Psoas muscle (tissue), 8 donors: ENCODE measurements around the gene BBC3. TPM values are rescaled to one million over a fixed set of nuclear protein-coding genes. Genes with fewer than 3 reads are reported as not detected.

ENCODE experiments used
- ATAC-seq, 4 donors: fragments of 200-7000 bp; cut with Tn5 transposase; one replicate each; pipeline ENCODE4 v1.9.1; 2020; ENCODE audit warnings: moderate library complexity in 3 of 4, mild to moderate bottlenecking in 2 of 4
- DNase-seq, 2 donors: peaks; one replicate each; pipeline ENCODE4 v3.0.0-alpha.2; 2020
- H3K27ac ChIP-seq: fragments of 200-600 bp; one replicate; pipeline ENCODE4 v1.8.0; 2022
- H3K27me3 ChIP-seq, 3 donors: fragments of 200-600 bp in 1 of 3; one replicate each; pipeline versions ENCODE4 v1.6.1 to v1.8.0; 2013 to 2022; ENCODE audit warnings: low read length in 2 of 3, mild to moderate bottlenecking in 2 of 3, moderate library complexity in 1 of 3; ENCODE audit not compliant: insufficient read depth in 3 of 3
- H3K36me3 ChIP-seq, 2 donors: fragments of 200-600 bp in 1 of 2; one replicate each; pipeline versions ENCODE4 v1.6.1 to v1.8.0; 2013 to 2022; ENCODE audit warnings: low read depth in 1 of 2, mild to moderate bottlenecking in 1 of 2, moderate library complexity in 1 of 2; ENCODE audit not compliant: insufficient read depth in 1 of 2
- H3K4me1 ChIP-seq: fragments of 200-600 bp; one replicate; pipeline ENCODE4 v1.8.0; 2022
- H3K4me3 ChIP-seq: fragments of 200-600 bp; one replicate; pipeline ENCODE4 v1.8.0; 2022; ENCODE audit warnings: mild to moderate bottlenecking
- H3K9me3 ChIP-seq: fragments of 200-600 bp; one replicate; pipeline ENCODE4 v1.8.0; 2022
- WGBS, 3 donors: extraction: QIAGEN DNeasy Blood & Tissue Kit; methylation state at CpG; one replicate each; pipeline versions ENCODE4 v1.1.6 to v1.1.7; 2013; 5-methylcytosine and 5-hydroxymethylcytosine counted together
- intact Hi-C, 2 donors: fragments of 100-400 bp; cut with DNase I; formaldehyde crosslinking; loops; one replicate each; pipeline versions ENCODE4 v1.11.0 to v1.14.2; 2022
- polyA plus RNA-seq, 3 donors: library from polyadenylated mRNA; stranded (reverse); fragments of 200-250 nt; gene quantifications; one replicate each; pipeline ENCODE4 v1.2.3, GENCODE V29; 2013
- total RNA-seq, 4 donors: library from RNA; stranded (reverse); fragmentation: NEBNext Ultra II Directional in 2 of 4; extraction: Animal tissue kit (Norgen Biotek cat#: 25700) in 2 of 4; gene quantifications; one replicate each; pipeline versions ENCODE4 v1.2.1 to v1.2.4, GENCODE V29; 2021 to 2023
- TF ChIP-seq, protein P1 (sequence below): fragments of 200-600 bp; IDR thresholded peaks from one replicate; pipeline ENCODE4 v1.8.0; 2022; ENCODE audit warnings: antibody characterized with exemption
- donor health status: healthy with polysubstance abuse.
- donor health status: DM: no; HTN: no; CAD: no; lungs with moderate emphysema.
- donor health status: Bipolar disorder and iron deficiency.
- donor health status: healthy.
- donor health status: DM: yes; HTN: yes; CAD: no.
- donor health status: DM: no; HTN: no; CAD: no.
- donor health status: DM: no; HTN: no; CAD: no.
- donor health status: DM: yes; HTN: yes; CAD: no.

BBC3 gene
- total and polyA plus RNA-seq, 7 donors, result 2.7 to 32.5 (median 3.0) TPM

DNA sequence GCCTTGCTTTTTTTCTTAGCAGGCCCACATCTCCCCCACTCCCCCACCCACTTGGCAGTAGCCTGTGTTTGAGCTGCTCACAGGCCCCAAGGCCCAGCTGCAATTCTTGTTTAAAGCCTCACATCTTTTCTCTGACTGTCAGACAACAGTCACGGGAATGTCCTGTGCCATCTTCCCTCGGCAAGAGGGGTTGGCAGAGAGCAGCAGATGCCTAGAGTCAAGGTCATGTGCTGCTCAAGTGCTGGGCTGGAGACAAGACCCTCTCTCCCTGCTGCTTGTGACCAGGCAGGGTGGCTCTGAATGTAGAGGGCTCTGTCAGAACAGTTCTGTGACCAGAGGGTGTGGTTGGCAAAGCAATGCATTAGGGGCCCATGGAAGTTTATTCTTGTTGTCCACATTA, 47.4 kb downstream of the BBC3 start:
- Histone ChIP-seq H3K27ac (no peak overlapping the region), H3K4me1 (peaks cover 5% of the 10 kb centered on the region), H3K4me3 (no peak overlapping the region), H3K27me3 (no peaks in the 10 kb centered on the region), H3K36me3 (peaks cover 0 to 22% of the 10 kb centered on the region in 2 donors), H3K9me3 (no peaks in the 10 kb centered on the region)
- ATAC-seq (no peak), DNase-seq (no peak)
- TF ChIP-seq, protein P1, sequence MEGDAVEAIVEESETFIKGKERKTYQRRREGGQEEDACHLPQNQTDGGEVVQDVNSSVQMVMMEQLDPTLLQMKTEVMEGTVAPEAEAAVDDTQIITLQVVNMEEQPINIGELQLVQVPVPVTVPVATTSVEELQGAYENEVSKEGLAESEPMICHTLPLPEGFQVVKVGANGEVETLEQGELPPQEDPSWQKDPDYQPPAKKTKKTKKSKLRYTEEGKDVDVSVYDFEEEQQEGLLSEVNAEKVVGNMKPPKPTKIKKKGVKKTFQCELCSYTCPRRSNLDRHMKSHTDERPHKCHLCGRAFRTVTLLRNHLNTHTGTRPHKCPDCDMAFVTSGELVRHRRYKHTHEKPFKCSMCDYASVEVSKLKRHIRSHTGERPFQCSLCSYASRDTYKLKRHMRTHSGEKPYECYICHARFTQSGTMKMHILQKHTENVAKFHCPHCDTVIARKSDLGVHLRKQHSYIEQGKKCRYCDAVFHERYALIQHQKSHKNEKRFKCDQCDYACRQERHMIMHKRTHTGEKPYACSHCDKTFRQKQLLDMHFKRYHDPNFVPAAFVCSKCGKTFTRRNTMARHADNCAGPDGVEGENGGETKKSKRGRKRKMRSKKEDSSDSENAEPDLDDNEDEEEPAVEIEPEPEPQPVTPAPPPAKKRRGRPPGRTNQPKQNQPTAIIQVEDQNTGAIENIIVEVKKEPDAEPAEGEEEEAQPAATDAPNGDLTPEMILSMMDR, result no peak
- intact Hi-C loops, result no loop called here
- WGBS, 3 donors, result 47 to 56% (median 52%) methylated on average over 2 of the region's 2 CpGs

DNA sequence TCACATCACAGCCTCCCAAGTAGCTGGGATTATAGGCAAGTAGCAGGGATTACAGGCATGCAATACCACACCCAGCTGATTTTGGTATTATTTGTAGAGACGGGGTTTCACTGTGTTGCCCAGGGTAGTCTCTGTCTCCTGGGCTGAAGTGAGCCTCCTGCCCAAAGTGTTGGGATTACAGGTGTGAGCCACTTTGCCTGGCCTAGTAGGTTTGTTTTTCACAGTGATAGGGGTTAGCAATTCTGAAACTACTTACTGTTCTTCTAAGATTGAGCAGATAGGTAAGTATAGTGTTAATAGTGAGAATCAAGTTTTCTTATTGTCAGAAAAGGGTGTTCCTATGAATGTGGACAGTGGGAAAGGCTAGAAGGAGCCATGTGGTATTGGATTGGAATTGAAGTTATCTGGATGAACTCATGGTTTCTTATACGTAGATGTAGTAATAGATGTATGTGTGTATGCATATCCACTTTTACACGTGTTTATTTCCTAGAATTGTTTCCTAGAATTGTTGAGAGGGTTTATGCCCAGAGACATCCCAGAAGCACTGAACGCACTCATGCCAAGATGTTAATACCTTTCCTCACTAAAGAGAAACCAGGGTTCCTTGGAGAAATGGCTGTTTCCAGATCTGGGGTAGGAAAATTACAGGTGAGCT, 51.2 kb downstream of the BBC3 start:
- peaks cover 3 to 37% of the 10 kb centered on the region in 2 donors for H3K36me3 ChIP-seq
- H3K27me3 ChIP-seq, result no peaks in the 10 kb centered on the region
- ATAC-seq, result no peak
- WGBS, 3 donors, result 78 to 88% (median 83%) methylated on average over 4 of the region's 4 CpGs
- H3K4me1 ChIP-seq, result peaks cover 5% of the 10 kb centered on the region
- intact Hi-C loops, result no loop called here
- TF ChIP-seq, protein P1, result no peak
- no peak overlapping the region for H3K27ac ChIP-seq
- DNase-seq, result no peak
- H3K9me3 ChIP-seq, result no peaks in the 10 kb centered on the region
- no peak overlapping the region for H3K4me3 ChIP-seq

DNA sequence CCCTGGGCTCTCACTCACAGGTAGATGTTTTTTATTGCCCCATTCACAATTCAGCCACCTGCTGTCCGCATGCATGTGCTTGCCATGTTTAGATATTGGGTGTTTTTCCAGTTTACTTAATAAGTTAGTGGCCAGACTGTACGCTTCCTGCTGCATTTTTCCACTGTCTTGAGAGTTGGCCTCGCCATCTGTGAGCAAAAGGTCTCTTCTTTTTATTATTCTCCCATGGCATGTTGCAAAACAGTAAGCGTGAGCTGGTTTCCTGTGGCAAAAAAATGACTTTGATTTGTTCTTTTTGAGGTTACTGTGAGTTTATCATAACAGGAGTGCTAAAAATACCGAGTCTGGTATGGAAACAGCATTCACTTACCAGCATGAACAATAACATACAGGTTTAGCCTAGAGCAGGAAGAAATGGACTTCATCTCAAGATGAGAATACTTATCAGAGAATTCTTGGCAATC, 54.3 kb downstream of the BBC3 start:
- TF ChIP-seq, protein P1, result no peak
- DNase-seq (no peak), ATAC-seq (no peak)
- 58 to 65% (median 63%) methylated on average over 5 of the region's 5 CpGs for WGBS, 3 donors
- H3K4me3 ChIP-seq, result no peak overlapping the region
- no peaks in the 10 kb centered on the region for H3K27me3 ChIP-seq
- intact Hi-C loops, result no loop called here
- H3K9me3 ChIP-seq, result no peaks in the 10 kb centered on the region
- no peak overlapping the region for H3K27ac ChIP-seq
- H3K36me3 ChIP-seq, result peaks cover 3 to 52% of the 10 kb centered on the region in 2 donors
- H3K4me1 ChIP-seq, result no peaks in the 10 kb centered on the region

DNA sequence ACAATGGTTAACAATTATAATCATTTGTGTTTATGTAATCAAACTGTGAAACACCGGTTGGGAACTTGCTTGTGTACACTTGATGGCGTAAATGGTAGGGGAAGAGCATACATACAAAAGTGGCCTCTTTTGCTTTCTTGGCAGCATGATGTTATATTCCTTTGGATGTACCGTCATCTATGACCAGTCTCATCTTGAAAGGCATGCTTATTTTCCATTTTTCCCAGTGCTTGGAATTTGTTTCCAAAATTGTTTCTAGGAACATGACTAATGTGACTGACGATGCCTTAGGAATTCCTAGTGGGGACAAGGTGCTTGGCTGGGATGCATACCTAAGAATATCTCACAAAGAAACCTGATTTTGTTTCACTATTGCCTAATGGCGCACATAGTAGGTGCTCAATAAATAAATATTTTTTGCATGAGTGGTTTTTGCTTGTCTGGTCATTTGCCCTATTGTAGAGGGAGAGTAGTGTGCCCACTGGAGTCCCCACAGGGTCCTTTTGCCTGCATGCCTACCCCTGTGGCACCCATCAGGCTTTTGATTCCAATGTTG, 54.9 kb downstream of the BBC3 start:
- no peak for DNase-seq
- ATAC-seq, result no peak
- Histone ChIP-seq H3K4me1 (no peaks in the 10 kb centered on the region), H3K4me3 (no peak overlapping the region), H3K27ac (no peak overlapping the region), H3K27me3 (no peaks in the 10 kb centered on the region), H3K36me3 (peaks cover 3 to 56% of the 10 kb centered on the region in 2 donors), H3K9me3 (no peaks in the 10 kb centered on the region)
- TF ChIP-seq, protein P1, result no peak
- intact Hi-C loops, result no loop called here
- WGBS, 3 donors, result 73 to 78% (median 77%) methylated on average over 5 of the region's 5 CpGs
